ENCODE measurements around the gene QKI. TPM values are rescaled to one million over a fixed set of nuclear protein-coding genes. Genes with fewer than 3 reads are reported as not detected.

The QKI gene
- total RNA-seq, 3 donors from 2014 or later (not counting 1 experiment from before 2014, with no cell fraction given), result 148 to 174 (median 166) TPM

DNA sequence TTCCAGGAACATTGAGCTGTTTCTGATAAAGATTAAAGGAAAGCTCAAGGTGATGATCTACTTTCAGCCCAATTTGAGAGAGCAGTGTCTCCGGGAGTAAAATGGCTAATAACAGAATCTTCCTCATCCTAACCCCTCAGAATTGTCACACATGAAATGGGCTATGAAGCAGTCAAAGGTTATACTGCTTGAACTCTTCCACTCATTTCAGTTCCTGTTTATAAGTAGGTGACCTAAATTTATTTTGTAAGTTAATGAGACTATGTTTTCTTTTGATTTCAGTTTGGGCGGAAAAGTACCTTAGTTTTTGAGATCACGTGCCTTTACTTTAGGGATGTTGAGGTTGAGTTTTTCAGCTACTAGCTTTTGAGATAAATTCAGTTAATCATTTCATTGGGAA, 47.2 kb downstream of the QKI start:
- 100% methylated on average over 1 of the region's 3 CpGs for WGBS (ENCODE audit: insufficient coverage)

DNA sequence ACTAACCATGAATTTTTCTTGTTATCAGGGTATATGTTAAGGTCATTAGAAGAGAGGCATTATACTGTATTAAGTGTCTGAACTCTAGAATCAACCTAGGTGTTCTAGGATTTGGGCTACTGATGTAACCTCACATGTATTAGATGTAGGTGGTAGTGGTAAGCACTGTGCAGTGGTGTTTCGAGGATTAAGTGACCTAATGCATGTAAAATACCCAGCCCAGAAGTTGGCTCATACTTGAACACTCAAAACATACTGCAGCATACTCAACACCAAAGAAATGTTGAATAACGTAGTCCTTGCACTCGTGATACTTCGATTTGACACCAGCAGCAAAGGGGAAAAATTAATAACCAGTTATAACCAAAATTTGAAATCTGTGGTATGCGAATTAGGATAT, 48.7 kb downstream of the QKI start:
- no peaks in the 10 kb centered on the region for H3K36me3 Mint-ChIP-seq
- WGBS (ENCODE audit: insufficient coverage), result 93% methylated on average over 4 of the region's 5 CpGs
- Histone ChIP-seq H3K4me1 (ENCODE audit: control insufficient read depth, insufficient read depth, low read length) (peaks cover 6% of the 10 kb centered on the region), H3K27me3 (ENCODE audit: control insufficient read depth, insufficient read depth, low read length) (no peaks in the 10 kb centered on the region), H3K36me3 (ENCODE audit: control insufficient read depth, insufficient read depth, low read length) (no peaks in the 10 kb centered on the region), H3K9me3 (ENCODE audit: control insufficient read depth, insufficient read depth, low read length) (no peaks in the 10 kb centered on the region), H3K4me3 (ENCODE audit: low read length) (no peak overlapping the region), H3K27ac (ENCODE audit: low read length) (no peak overlapping the region)
- intact Hi-C loops (cut with micrococcal nuclease), result loop anchor here (5.0 kb wide), 1 partner anchor 39 kb away; no protein-coding TSS in a partner anchor
- TF ChIP-seq, protein P1, sequence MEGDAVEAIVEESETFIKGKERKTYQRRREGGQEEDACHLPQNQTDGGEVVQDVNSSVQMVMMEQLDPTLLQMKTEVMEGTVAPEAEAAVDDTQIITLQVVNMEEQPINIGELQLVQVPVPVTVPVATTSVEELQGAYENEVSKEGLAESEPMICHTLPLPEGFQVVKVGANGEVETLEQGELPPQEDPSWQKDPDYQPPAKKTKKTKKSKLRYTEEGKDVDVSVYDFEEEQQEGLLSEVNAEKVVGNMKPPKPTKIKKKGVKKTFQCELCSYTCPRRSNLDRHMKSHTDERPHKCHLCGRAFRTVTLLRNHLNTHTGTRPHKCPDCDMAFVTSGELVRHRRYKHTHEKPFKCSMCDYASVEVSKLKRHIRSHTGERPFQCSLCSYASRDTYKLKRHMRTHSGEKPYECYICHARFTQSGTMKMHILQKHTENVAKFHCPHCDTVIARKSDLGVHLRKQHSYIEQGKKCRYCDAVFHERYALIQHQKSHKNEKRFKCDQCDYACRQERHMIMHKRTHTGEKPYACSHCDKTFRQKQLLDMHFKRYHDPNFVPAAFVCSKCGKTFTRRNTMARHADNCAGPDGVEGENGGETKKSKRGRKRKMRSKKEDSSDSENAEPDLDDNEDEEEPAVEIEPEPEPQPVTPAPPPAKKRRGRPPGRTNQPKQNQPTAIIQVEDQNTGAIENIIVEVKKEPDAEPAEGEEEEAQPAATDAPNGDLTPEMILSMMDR (IDR thresholded peaks at IDR 0.05), result no peak
- H3K27ac Mint-ChIP-seq, result peak overlapping the region in 1 of 2 donors; percentile 35
- H3K4me1 Mint-ChIP-seq, result peaks cover 54 to 60% of the 10 kb centered on the region in 2 donors
- H3K4me3 Mint-ChIP-seq, result no peak overlapping the region
- no peak for ATAC-seq
- DNase-seq, result no peak
- H3K27me3 Mint-ChIP-seq (ENCODE audit: low read depth in 2 of 2), result no peaks in the 10 kb centered on the region
- no peaks in the 10 kb centered on the region for H3K9me3 Mint-ChIP-seq

More for the DNA sequence above, 47.2 kb downstream of the QKI start:
- Mint-ChIP-seq H3K4me3 (peak overlapping the region; percentile 94), H3K27me3 (ENCODE audit: low read depth in 2 of 2) (no peaks in the 10 kb centered on the region), H3K27ac (peak overlapping the region; percentile 93 to 96), H3K36me3 (no peaks in the 10 kb centered on the region), H3K9me3 (no peaks in the 10 kb centered on the region), H3K4me1 (peaks cover 60 to 62% of the 10 kb centered on the region in 2 donors)
- intact Hi-C loops (cut with micrococcal nuclease), result loop anchor here (5.0 kb wide), 1 partner anchor 41 kb away; no protein-coding TSS in a partner anchor
- ATAC-seq (no peak), DNase-seq (peak in 1 of 2 donors; percentile 28)
- H3K4me1 ChIP-seq (ENCODE audit: control insufficient read depth, insufficient read depth, low read length), result peaks cover 9% of the 10 kb centered on the region
- TF ChIP-seq, protein P1 (IDR thresholded peaks at IDR 0.05), result no peak
- no peak overlapping the region for H3K4me3 ChIP-seq (ENCODE audit: low read length)
- peak overlapping the region; percentile 23 for H3K27ac ChIP-seq (ENCODE audit: low read length)
- no peaks in the 10 kb centered on the region for H3K9me3 ChIP-seq (ENCODE audit: control insufficient read depth, insufficient read depth, low read length)
- H3K36me3 ChIP-seq (ENCODE audit: control insufficient read depth, insufficient read depth, low read length), result peaks cover 3% of the 10 kb centered on the region
- no peaks in the 10 kb centered on the region for H3K27me3 ChIP-seq (ENCODE audit: control insufficient read depth, insufficient read depth, low read length)

DNA sequence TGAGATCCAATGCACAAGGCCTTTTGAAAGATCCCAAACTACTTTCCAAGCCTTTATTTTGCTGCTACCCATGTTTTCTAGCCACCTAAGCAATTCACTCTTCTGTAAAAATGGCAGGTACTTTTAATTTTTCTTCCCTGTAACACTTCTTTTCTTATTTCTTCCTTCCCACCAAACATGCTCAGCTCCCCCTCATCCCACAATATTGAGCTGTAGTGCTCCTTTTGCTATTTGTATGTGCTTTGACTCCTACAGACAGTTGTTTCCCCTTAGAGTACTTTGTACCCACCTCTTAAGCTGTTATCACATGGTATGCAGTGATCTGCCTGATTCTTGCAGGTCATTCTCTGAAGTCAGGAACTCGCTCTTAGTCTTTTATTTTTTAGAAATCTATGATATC, 49.3 kb downstream of the QKI start:
- Histone ChIP-seq H3K27ac (ENCODE audit: low read length) (no peak overlapping the region), H3K27me3 (ENCODE audit: control insufficient read depth, insufficient read depth, low read length) (no peaks in the 10 kb centered on the region), H3K9me3 (ENCODE audit: control insufficient read depth, insufficient read depth, low read length) (no peaks in the 10 kb centered on the region), H3K4me3 (ENCODE audit: low read length) (no peak overlapping the region), H3K4me1 (ENCODE audit: control insufficient read depth, insufficient read depth, low read length) (peaks cover 7% of the 10 kb centered on the region), H3K36me3 (ENCODE audit: control insufficient read depth, insufficient read depth, low read length) (no peaks in the 10 kb centered on the region)
- H3K4me3 Mint-ChIP-seq, result no peak overlapping the region
- TF ChIP-seq, protein P1 (IDR thresholded peaks at IDR 0.05), result no peak
- no peak for DNase-seq
- H3K9me3 Mint-ChIP-seq, result no peaks in the 10 kb centered on the region
- 92% methylated on average over 1 of the region's 1 CpG for WGBS (ENCODE audit: insufficient coverage)
- H3K27ac Mint-ChIP-seq, result peak overlapping the region in 1 of 2 donors; percentile 21
- intact Hi-C loops (cut with micrococcal nuclease), result loop anchor here (5.0 kb wide), 1 partner anchor 39 kb away; no protein-coding TSS in a partner anchor
- no peaks in the 10 kb centered on the region for H3K27me3 Mint-ChIP-seq (ENCODE audit: low read depth in 2 of 2)
- H3K36me3 Mint-ChIP-seq, result no peaks in the 10 kb centered on the region
- no peak for ATAC-seq
- H3K4me1 Mint-ChIP-seq, result peaks cover 56 to 62% of the 10 kb centered on the region in 2 donors

All from natural killer cell (primary cell).